ENCODE results near the gene CZIB.
"Not testable (repeated sequence)": the region's sequence is repeated elsewhere in the genome, so short reads cannot be mapped to it uniquely, and the experiment has no call there.

CZIB gene

GRCh38 chr1:53190210-53190611 is 30.2 kb downstream of the CZIB start:
- TF ChIP-seq, protein P1, sequence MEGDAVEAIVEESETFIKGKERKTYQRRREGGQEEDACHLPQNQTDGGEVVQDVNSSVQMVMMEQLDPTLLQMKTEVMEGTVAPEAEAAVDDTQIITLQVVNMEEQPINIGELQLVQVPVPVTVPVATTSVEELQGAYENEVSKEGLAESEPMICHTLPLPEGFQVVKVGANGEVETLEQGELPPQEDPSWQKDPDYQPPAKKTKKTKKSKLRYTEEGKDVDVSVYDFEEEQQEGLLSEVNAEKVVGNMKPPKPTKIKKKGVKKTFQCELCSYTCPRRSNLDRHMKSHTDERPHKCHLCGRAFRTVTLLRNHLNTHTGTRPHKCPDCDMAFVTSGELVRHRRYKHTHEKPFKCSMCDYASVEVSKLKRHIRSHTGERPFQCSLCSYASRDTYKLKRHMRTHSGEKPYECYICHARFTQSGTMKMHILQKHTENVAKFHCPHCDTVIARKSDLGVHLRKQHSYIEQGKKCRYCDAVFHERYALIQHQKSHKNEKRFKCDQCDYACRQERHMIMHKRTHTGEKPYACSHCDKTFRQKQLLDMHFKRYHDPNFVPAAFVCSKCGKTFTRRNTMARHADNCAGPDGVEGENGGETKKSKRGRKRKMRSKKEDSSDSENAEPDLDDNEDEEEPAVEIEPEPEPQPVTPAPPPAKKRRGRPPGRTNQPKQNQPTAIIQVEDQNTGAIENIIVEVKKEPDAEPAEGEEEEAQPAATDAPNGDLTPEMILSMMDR (IDR thresholded peaks at IDR 0.05; ENCODE audit: control insufficient read depth, insufficient read depth, low read depth, low read length, missing control alignments), result peak; percentile 13
- H3K4me3 ChIP-seq (ENCODE audit: control insufficient read depth, low read depth, low read length), result no peak overlapping the region
- DNase-seq (ENCODE audit: low read depth), result no peak

DNA sequence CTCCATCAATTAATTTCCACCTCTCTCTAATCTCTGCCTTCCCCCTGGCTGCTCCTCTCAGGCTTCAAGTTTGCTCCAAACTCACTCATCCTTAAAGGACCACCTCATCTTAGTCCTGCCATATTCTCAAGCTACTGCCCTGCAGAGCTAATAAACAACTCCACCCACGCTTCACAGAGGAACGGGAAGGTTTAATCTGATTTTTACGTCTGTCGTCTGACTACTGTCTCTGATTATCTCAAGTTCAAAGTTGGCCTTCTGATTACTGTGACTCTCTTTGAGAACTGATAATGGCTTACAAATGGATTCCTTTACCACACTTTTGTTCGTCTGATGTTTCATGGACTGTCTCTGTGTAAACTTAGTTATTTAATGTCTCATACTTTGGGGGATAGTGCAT is 31.4 kb downstream of the CZIB start:
- TF ChIP-seq, protein P1 (IDR thresholded peaks at IDR 0.05; ENCODE audit: control insufficient read depth, insufficient read depth, low read depth, low read length, missing control alignments), result no peak
- DNase-seq (ENCODE audit: low read depth), result no peak

GRCh38 chr1:53188099-53188498 is 32.3 kb downstream of the CZIB start:
- no peak overlapping the region for H3K4me3 ChIP-seq (ENCODE audit: control insufficient read depth, low read depth, low read length)
- TF ChIP-seq, protein P1 (IDR thresholded peaks at IDR 0.05; ENCODE audit: control insufficient read depth, insufficient read depth, low read depth, low read length, missing control alignments), result no peak
- no peak for DNase-seq (ENCODE audit: low read depth)

More for the DNA sequence above, 31.4 kb downstream of the CZIB start:
- H3K4me3 ChIP-seq (ENCODE audit: control insufficient read depth, low read depth, low read length), result no peak overlapping the region

- DNase-seq (ENCODE audit: low read depth), result no peak
- TF ChIP-seq, protein P1 (IDR thresholded peaks at IDR 0.05; ENCODE audit: control insufficient read depth, insufficient read depth, low read depth, low read length, missing control alignments), result no peak
- H3K4me3 ChIP-seq (ENCODE audit: control insufficient read depth, low read depth, low read length), result no peak overlapping the region
Measured at GRCh38 chr1:53187401-53187800, 33.0 kb downstream of the CZIB start.

DNA sequence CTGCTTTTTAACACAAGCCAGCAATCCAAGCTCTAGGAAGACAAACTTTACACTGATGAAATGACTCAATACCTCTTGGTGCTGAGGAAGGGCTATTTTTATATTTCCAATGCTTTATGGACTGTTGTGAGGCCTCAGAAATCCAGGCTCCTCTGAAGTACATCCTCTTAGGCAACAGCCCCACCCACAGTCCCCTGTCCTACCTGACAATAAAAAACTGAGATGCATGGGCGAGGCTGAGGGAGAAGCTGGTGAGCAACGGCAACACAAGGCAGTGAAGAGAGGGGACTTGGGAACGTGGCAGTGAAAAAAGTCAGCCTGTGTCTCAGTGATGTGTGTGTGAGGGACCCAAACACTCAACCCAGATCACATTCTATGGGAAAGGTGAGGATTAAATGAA is 33.9 kb downstream of the CZIB start:
- no peak for DNase-seq (ENCODE audit: low read depth)
- no peak overlapping the region for H3K4me3 ChIP-seq (ENCODE audit: control insufficient read depth, low read depth, low read length)
- TF ChIP-seq, protein P1 (IDR thresholded peaks at IDR 0.05; ENCODE audit: control insufficient read depth, insufficient read depth, low read depth, low read length, missing control alignments), result no peak

DNA sequence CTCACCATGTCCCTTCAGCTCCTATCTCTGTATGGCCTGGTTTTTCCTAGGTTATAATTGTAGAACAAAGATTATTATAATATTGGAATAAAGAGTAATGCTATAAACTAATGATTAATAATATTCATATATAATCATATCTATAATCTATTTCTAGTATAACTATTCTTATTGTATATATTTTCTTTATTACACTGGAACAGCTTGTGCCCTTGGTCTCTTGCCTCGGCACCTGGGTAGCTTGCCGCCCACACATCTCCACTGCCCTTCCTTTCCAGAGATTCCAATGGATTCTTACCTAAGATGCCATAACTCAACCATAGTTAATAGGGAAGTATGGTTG is 34.5 kb downstream of the CZIB start:
- H3K4me3 ChIP-seq (ENCODE audit: control insufficient read depth, low read depth, low read length); DNase-seq (ENCODE audit: low read depth): not testable (repeated sequence)

GRCh38 chr1:53183095-53183990 is 37.1 kb downstream of the CZIB start:
- TF ChIP-seq, protein P1 (IDR thresholded peaks at IDR 0.05; ENCODE audit: control insufficient read depth, insufficient read depth, low read depth, low read length, missing control alignments), result no peak
- H3K4me3 ChIP-seq (ENCODE audit: control insufficient read depth, low read depth, low read length), result no peak overlapping the region
- no peak for DNase-seq (ENCODE audit: low read depth)

All from AG09309 (cell line).